GM06990 (cell line): ENCODE measurements around the gene TBL3.
"Not testable (repeated sequence)": the region's sequence is repeated elsewhere in the genome, so short reads cannot be mapped to it uniquely, and the experiment has no call there.

Experiments used
- DNase-seq: peaks from one replicate; pipeline ENCODE4 v3.0.0-alpha.2; 2011; ENCODE audit not compliant: insufficient read length; ENCODE audit errors: extremely low read depth
- H3K27me3 ChIP-seq: replicated peaks from 2 replicates; pipeline ENCODE4 v1.6.0; 2011; ENCODE audit warnings: low read length; ENCODE audit not compliant: control insufficient read depth, insufficient read depth
- H3K36me3 ChIP-seq: 2 replicates; pipeline ENCODE4 v1.5.1; 2011; ENCODE audit warnings: low read length; ENCODE audit not compliant: control insufficient read depth, insufficient read depth
- H3K4me3 ChIP-seq: replicated peaks from 2 replicates; pipeline ENCODE4 v1.5.1; 2011; ENCODE audit warnings: low read depth, mild to moderate bottlenecking, control low read depth, low read length
- TF ChIP-seq, protein P1 (sequence below): IDR thresholded peaks from 2 replicates; pipeline ENCODE4 v1.5.1; 2011; ENCODE audit warnings: low read length, control low read depth, mild to moderate bottlenecking, inconsistent platforms; ENCODE audit not compliant: insufficient read depth, poor library complexity, severe bottlenecking

Gene TBL3

DNA sequence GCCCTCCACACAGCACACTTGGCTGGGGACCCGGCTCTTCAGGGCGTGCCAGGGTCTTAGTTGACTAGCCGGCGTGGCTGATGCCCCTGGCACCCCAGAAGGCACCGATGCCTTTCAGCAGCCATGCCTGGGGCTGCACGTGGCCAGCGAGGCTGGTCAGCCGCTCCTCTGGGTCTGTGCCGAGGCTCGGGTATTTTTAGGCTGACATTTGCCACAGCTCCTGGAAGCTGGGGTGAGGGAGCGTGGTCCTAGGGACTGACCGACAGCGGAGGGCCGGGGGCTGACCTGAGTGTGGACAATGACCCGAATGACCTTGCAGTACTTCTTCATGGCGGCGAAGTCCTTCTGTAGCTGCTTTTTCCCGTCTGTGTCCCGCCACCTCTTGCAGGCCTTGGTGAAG, 21.3 kb upstream of the TBL3 start:
- Histone ChIP-seq H3K27me3 (no peaks in the 10 kb centered on the region), H3K4me3 (no peak overlapping the region), H3K36me3 (no peaks in the 10 kb centered on the region)
- no peak for DNase-seq
- TF ChIP-seq, protein P1, sequence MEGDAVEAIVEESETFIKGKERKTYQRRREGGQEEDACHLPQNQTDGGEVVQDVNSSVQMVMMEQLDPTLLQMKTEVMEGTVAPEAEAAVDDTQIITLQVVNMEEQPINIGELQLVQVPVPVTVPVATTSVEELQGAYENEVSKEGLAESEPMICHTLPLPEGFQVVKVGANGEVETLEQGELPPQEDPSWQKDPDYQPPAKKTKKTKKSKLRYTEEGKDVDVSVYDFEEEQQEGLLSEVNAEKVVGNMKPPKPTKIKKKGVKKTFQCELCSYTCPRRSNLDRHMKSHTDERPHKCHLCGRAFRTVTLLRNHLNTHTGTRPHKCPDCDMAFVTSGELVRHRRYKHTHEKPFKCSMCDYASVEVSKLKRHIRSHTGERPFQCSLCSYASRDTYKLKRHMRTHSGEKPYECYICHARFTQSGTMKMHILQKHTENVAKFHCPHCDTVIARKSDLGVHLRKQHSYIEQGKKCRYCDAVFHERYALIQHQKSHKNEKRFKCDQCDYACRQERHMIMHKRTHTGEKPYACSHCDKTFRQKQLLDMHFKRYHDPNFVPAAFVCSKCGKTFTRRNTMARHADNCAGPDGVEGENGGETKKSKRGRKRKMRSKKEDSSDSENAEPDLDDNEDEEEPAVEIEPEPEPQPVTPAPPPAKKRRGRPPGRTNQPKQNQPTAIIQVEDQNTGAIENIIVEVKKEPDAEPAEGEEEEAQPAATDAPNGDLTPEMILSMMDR: no peak

DNA sequence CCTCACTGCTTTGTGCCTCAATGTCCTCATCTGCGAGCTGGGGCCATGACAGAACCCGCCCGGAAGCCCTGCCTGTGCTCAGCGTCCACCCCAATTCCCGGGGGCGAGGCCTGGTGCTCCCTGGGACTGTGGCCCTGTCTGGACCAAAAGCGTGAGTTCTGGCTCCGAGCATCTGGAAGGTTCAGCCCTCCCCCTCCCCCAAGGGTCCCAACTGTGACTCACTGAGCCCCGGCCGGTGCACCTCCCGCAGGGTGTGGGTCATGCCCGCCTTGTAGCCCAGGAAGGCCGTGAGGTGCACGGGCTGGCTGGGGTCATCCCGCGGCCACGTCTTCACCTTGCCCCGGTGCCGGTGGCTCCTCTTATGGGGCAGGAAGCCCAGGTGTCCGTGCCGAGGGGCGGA, 18.1 kb upstream of the TBL3 start:
- DNase-seq: no peak
- Histone ChIP-seq H3K27me3 (no peaks in the 10 kb centered on the region), H3K4me3 (no peak overlapping the region), H3K36me3 (no peaks in the 10 kb centered on the region)
- TF ChIP-seq, protein P1: no peak

DNA sequence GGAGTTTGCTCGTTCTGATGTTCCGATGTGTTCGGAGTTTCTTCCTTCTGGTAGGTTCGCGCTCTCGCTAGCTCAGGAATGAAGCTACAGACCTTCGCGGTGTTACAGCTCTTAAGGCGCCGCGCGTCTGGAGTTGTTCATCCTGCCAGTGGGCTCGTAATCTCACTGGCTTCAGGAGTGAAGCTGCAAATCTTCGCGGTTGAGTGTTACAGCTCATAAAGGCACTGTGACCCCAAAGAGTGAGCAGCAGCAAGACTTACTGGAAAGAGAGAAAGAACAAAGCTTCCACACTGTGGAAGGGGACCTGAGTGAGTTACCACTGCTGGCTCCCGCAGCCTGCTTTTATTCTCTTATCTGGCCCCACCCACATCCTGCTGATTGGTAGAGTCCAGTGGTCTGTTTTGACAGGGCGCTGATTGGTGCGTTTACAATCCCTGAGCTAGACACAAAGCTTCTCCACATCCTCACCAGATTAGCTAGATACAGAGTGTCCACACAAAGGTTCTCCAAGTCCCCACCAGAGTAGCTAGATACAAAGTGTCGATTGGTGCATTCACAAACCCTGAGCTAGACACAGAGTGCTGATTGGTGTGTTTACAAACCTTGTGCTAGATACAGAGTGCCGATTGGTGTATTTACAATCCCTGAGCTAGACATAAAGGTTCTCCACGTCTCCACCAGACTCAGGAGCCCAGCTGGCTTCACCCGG, 14.3 kb upstream of the TBL3 start:
- DNase-seq, H3K4me3 ChIP-seq, H3K27me3 ChIP-seq: not testable (repeated sequence)
- H3K36me3 ChIP-seq: peaks cover 10% of the 10 kb centered on the region

DNA sequence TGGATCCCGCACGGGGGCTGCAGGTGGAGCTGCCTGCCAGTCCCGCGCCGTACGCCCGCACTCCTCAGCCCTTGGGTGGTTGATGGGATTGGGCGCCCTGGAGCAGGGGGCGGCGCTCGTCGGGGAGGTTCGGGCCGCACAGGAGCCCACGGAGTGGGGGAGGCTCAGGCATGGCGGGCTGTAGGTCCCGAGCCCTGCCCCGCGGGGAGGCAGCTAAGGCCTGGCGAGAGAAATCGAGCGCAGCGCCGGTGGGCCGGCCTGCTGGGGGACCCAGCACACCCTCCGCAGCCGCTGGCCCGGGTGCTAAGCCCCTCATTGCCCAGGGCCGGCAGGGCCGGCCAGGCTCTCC, 13.7 kb upstream of the TBL3 start:
- not testable (repeated sequence) for DNase-seq, H3K27me3 ChIP-seq, H3K4me3 ChIP-seq
- H3K36me3 ChIP-seq: peaks cover 14% of the 10 kb centered on the region

DNA sequence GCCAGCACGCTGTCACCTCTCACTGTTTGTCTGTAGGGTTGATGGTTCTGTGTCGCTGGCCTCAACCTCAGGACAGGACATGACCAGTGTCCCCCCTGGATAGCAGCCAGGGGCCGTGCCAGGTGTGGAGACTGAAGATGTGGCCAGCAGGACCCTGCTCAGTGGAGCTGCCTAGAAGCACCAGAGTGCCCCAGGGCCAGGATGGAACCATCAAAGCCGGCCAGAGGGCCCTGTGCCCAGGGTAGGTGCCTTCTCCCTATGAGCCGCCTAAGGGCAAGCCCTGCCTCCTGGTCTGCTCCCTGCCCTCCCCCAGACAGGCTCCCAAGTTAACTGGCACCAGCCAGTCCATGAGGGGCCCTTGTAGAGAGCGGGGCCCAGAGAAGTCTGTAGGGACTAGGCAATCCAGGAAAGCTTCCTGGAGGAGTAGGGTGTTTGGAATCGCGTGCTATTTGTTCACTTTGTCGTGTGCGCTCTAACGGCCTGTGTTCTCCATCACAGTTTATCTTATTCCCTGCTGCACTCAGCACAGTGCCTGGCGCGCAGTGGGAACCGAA, 13.1 kb upstream of the TBL3 start:
- Histone ChIP-seq H3K36me3 (peaks cover 19% of the 10 kb centered on the region), H3K27me3 (no peaks in the 10 kb centered on the region), H3K4me3 (no peak overlapping the region; the same call in 1 of the 2 replicates)
- TF ChIP-seq, protein P1: no peak
- peak; percentile 18 for DNase-seq

DNA sequence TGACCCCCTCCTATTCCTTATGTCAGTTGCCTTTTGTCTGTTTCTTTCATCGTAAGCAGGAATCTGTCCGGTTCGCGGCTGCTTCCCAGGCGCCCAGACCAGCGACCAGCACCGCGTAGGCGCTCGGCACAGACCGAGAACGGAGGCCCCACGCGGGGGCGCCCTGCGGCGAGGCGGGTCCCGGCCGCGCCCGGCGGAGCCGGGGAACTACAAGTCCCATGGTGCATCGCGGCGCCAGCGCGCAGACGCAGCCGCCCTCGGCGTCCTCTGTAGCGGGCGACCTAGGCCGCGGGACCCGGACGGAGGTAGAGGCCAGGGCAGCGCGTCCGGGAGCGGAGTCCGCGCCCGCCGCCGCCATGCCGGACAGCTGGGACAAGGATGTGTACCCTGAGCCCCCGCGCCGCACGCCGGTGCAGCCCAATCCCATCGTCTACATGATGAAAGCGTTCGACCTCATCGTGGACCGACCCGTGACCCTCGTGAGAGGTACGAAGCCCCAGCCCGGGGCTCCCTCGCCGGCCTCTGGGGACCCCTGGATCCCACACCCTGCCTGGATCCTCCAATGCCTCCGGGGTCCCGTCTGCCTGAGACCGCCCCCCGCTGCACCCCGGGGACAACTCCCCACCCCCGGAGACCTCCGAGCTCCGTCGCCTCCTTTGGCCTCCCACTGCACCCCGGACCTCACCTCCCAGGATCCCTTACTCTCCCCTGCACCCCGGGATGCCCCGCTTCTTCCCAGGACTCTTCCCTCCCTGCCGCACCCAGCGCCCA, 12.4 kb upstream of the TBL3 start, which contains the start of gene NDUFB10:
Gene NDUFB10 (plus strand): TSS at position 270 of the 771 bp plus-strand sequence. CDS start 87 bp downstream, at position 357.
- Histone ChIP-seq H3K4me3 (peak within 1 kb of the TSS; percentile 69), H3K27me3 (no peaks in the 10 kb centered on the region), H3K36me3 (peaks cover 21% of the 10 kb centered on the region)
- TF ChIP-seq, protein P1: peak; percentile 48
- DNase-seq: peak; percentile 95
